K562 (cell line): ENCODE results near the gene SCARF2. TPM values are rescaled to one million over a fixed set of nuclear protein-coding genes. Genes with fewer than 3 reads are reported as not detected.

ENCODE experiments used
- ATAC-seq: fragments of 200-7000 bp; cut with Tn5 transposase; 3 replicates; pipeline ENCODE4 v1.9.1; 2020; ENCODE audit warnings: moderate library complexity
- BruUV-seq: library from RNA; stranded (reverse); fragments of 400-500 nt; replicated peaks from 2 replicates; lab custom pipeline; 2021; lab: Mats Ljungman, UMichigan
- CTCF ChIA-PET: fragments of 300-600 bp; formaldehyde crosslinking; extraction: SDS; loops from one replicate; lab custom pipeline; 2021; ENCODE audit warnings: low intra/inter-chr PET ratio; lab: Yijun Ruan, JAX
- POLR2A ChIA-PET: fragments of 300-600, 350-650 bp; sonication (Branson Sonifier 250); formaldehyde crosslinking; extraction: SDS; loops from one replicate; lab custom pipeline; 2021; ENCODE audit warnings: antibody characterized with exemption, inconsistent platforms; lab: Yijun Ruan, JAX
- DNase-seq, 4 experiments: peaks; one replicate each; pipeline versions ENCODE4 v3.0.0 to v3.0.0-alpha.2; 2011 to 2018; ENCODE audit warnings: low spot score in 3 of 4, mixed read lengths in 3 of 4; ENCODE audit errors: extremely low read depth in 1 of 4
- FAIRE-seq: peaks from 2 replicates; lab custom pipeline; 2011; peaks lifted over from hg19 to GRCh38; lab: Jason Lieb, UNC
- H2AFZ ChIP-seq: 2 replicates; pipeline ENCODE4 v1.6.0; 2011; ENCODE audit warnings: low read depth, low read length, control low read depth, inconsistent platforms
- H3K27ac ChIP-seq: fragments of 200-600 bp; 3 replicates; pipeline ENCODE4 v1.8.0; 2011; ENCODE audit warnings: low read depth, mild to moderate bottlenecking, control low read depth, inconsistent platforms, low read length, moderate library complexity, mixed read lengths; ENCODE audit errors: extremely low read depth
- H3K27me3 ChIP-seq, 2 experiments: fragments of 300-600 bp in 1 of 2; 2 replicates in 1 of 2; 3 replicates in 1 of 2; pipeline versions ENCODE4 v1.6.0 to v1.8.0; 2011; ENCODE audit warnings: inconsistent platforms in 2 of 2, low read length in 2 of 2, mild to moderate bottlenecking in 1 of 2, mixed read lengths in 1 of 2, moderate library complexity in 1 of 2; ENCODE audit not compliant: control insufficient read depth in 2 of 2, insufficient read depth in 2 of 2
- H3K36me3 ChIP-seq: fragments of 300-600 bp; 3 replicates; pipeline ENCODE4 v1.8.0; 2011; ENCODE audit warnings: mild to moderate bottlenecking, low read length, inconsistent platforms; ENCODE audit not compliant: control insufficient read depth, insufficient read depth
- H3K4me1 ChIP-seq, 2 experiments: fragments of 200-600 bp in 1 of 2; replicated peaks in 1 of 2; 2 replicates in 1 of 2; 3 replicates in 1 of 2; pipeline versions ENCODE4 v1.5.1 to v1.8.0; 2011; ENCODE audit warnings: inconsistent platforms in 2 of 2, low read length in 2 of 2, mild to moderate bottlenecking in 1 of 2, mixed read lengths in 1 of 2, moderate library complexity in 1 of 2; ENCODE audit not compliant: control insufficient read depth in 2 of 2, insufficient read depth in 2 of 2
- H3K4me2 ChIP-seq: 2 replicates; pipeline ENCODE4 v1.6.1; 2011; ENCODE audit warnings: low read length, control low read depth, inconsistent platforms, mixed read lengths; ENCODE audit not compliant: insufficient read depth
- H3K4me3 ChIP-seq: fragments of 200-600 bp; sonication (generic), shearing (Covaris generic); 2 replicates; pipeline ENCODE4 v1.5.1; 2016; ENCODE audit warnings: control low read depth, inconsistent platforms
- H3K79me2 ChIP-seq: fragments of 200-600 bp; 3 replicates; pipeline ENCODE4 v1.8.0; 2011; ENCODE audit warnings: low read length, inconsistent platforms; ENCODE audit not compliant: control insufficient read depth, insufficient read depth
- H3K9ac ChIP-seq, 2 experiments: 2 replicates each; pipeline versions ENCODE4 v1.6.0 to v1.6.1; 2011; ENCODE audit warnings: low read depth in 2 of 2, low read length in 2 of 2, control low read depth in 1 of 2, inconsistent platforms in 1 of 2, mild to moderate bottlenecking in 1 of 2, mixed read lengths in 1 of 2; ENCODE audit not compliant: insufficient read depth in 1 of 2
- H3K9me1 ChIP-seq: one replicate; pipeline ENCODE4 v1.6.0; 2011; ENCODE audit warnings: inconsistent platforms, mild to moderate bottlenecking, low read length, moderate library complexity; ENCODE audit not compliant: control insufficient read depth, insufficient read depth
- H3K9me3 ChIP-seq: replicated peaks from 2 replicates; pipeline ENCODE4 v1.5.1; 2011; ENCODE audit warnings: low read depth, low read length, inconsistent platforms; ENCODE audit not compliant: control insufficient read depth, insufficient read depth
- H4K20me1 ChIP-seq: replicated peaks from 2 replicates; pipeline ENCODE4 v1.6.1; 2011; ENCODE audit warnings: low read length, inconsistent platforms, mixed read lengths; ENCODE audit not compliant: control insufficient read depth, insufficient read depth
- CBX8 ChIP-seq: fragments of 200-600 bp; sonication (generic); IDR thresholded peaks from 2 replicates; pipeline ENCODE4 v1.6.1; 2012; ENCODE audit warnings: borderline replicate concordance, mixed run types, low read depth, mild to moderate bottlenecking, moderate library complexity, mixed read lengths, low read length, control low read depth, inconsistent platforms; ENCODE audit not compliant: poor library complexity, severe bottlenecking; ENCODE audit errors: extremely low read depth
- FOXP1 ChIP-seq: sonication (generic); formaldehyde crosslinking; IDR thresholded peaks from 2 replicates; pipeline ENCODE4 v1.8.0; 2022; ENCODE audit warnings: mild to moderate bottlenecking, missing genetic modification reagents
- HNRNPUL1 ChIP-seq: fragments of 200-400 bp; formaldehyde crosslinking; IDR thresholded peaks from 2 replicates; pipeline ENCODE4 v1.6.1; 2017; ENCODE audit warnings: low read length
- MXI1 ChIP-seq: IDR thresholded peaks from 2 replicates; pipeline ENCODE4 v1.6.1; 2011; ENCODE audit warnings: low read depth, mild to moderate bottlenecking, improper control_type of control experiment, low read length
- PHF20 ChIP-seq: fragments of 450-650 bp; IDR thresholded peaks from 2 replicates; pipeline ENCODE4 v1.6.1; 2018; ENCODE audit not compliant: partially characterized antibody
- RFX7 ChIP-seq: fragments of 250-450 bp; sonication (Bioruptor Pico); IDR thresholded peaks from 2 replicates; pipeline ENCODE4 v1.5.1; 2021; ENCODE audit warnings: mild to moderate bottlenecking
- ZC3H4 ChIP-seq: sonication (generic); formaldehyde crosslinking; IDR thresholded peaks from 2 replicates; pipeline ENCODE4 v1.9.0; 2021; ENCODE audit warnings: missing genetic modification reagents, borderline replicate concordance
- ZNF507 ChIP-seq: conservative IDR thresholded peaks from 2 replicates; pipeline ENCODE4 v1.6.1; 2017; ENCODE audit warnings: missing genetic modification characterization, missing compliant biosample characterization
- WGBS: fragments of 100-300 bp; shearing (Covaris generic); methylation state at CpG from one replicate; pipeline ENCODE4 v1.1.6; 2016; ENCODE audit warnings: low coverage, mixed read lengths; ENCODE audit not compliant: insufficient coverage; ENCODE audit errors: missing lambda C conversion rate; 5-methylcytosine and 5-hydroxymethylcytosine counted together
- in situ Hi-C: fragments of 300-500 bp; cut with MboI; formaldehyde crosslinking; loops from 4 replicates; pipeline ENCODE4 v1.15.0; 2018; ENCODE audit warnings: inconsistent platforms, mixed read lengths
- intact Hi-C: fragments of 100-400 bp; cut with micrococcal nuclease; formaldehyde crosslinking; loops from 2 replicates; pipeline ENCODE4 v1.14.2; 2022
- polyA plus RNA-seq, 8 experiments: library from polyadenylated mRNA; depleted of rRNA in 4 of 8; stranded (reverse) in 5 of 8; unstranded in 3 of 8; fragments of >200 nt; fragmentation: Nextera tagmentation in 2 of 8; fragmentation: Illumina TruSeq in 1 of 8; extraction: Ambion mirVana in 2 of 8; extraction: Trizol in 1 of 8; gene quantifications; 2 replicates each; pipeline versions ENCODE4 v1.2.1 to v1.2.3, GENCODE V29; 2011 to 2014; ENCODE audit warnings: inconsistent platforms in 1 of 8, missing spikeins in 1 of 8
- total RNA-seq, 7 experiments: library from RNA; depleted of rRNA in 6 of 7; stranded (reverse); fragments of >200 nt in 6 of 7; fragmentation: Illumina TruSeq in 2 of 7; extraction: Trizol in 2 of 7; gene quantifications; 2 replicates each; pipeline versions ENCODE4 v1.2.1 to v1.2.3, GENCODE V29; 2011 to 2021; ENCODE audit warnings: low replicate concordance in 1 of 7

Gene SCARF2
- total and polyA plus RNA-seq, 9 of the 15 experiments (the other 6 are each of a cell fraction or from before 2014, with no cell fraction given) = 0.06 to 0.32 (median 0.21) TPM; not detected in 5

GRCh38 chr22:20450551-20450906 lies 12.9 kb upstream of the SCARF2 start:
- Histone ChIP-seq H3K4me3 (no peak overlapping the region), H3K9me3 (no peaks in the 10 kb centered on the region), H4K20me1 (peaks cover 3% of the 10 kb centered on the region; the same call in 1 of the 2 replicates), H3K9me1 (no peaks in the 10 kb centered on the region), H3K36me3 (no peaks in the 10 kb centered on the region), H3K27me3 (peaks cover 26 to 41% of the 10 kb centered on the region in 2 experiments; a peak in 4 of 5 replicates), H3K4me2 (no peak overlapping the region)
- DNase-seq = no peak
- ChIA-PET CTCF (no interaction called here), POLR2A (interaction anchor here (6.8 kb wide), 1 partner anchor 16 kb away, joined by 46 read pairs; no protein-coding TSS in a partner anchor)
- in situ Hi-C loops = no loop called here
- 2% methylated on average over 1 of the region's 1 CpG for WGBS
- TF ChIP-seq ZC3H4 (CRISPR knock-in tag) (0 out of 2 replicates have a peak, but pooled peaks have one; percentile 52), HNRNPUL1 (no peak), MXI1 (no peak), CBX8 (no peak), RFX7 (0 out of 2 replicates have a peak, but pooled peaks have one; percentile 24), ZNF507 (tag) (no peak), PHF20 (no peak), FOXP1 (no peak)
- TF ChIP-seq, all 486 proteins: peak for 2
- intact Hi-C loops = no loop called here
- ATAC-seq (no peak), FAIRE-seq (no peak)
- BruUV-seq = no TSS peak
- Histone ChIP-seq H3K79me2 (no peaks in the 10 kb centered on the region), H2AFZ (no peak overlapping the region), H3K4me1 (peaks cover 0 to 6% of the 10 kb centered on the region in 2 experiments; a peak in 1 of 5 replicates), H3K27ac (no peak overlapping the region), H3K9ac (no peak overlapping the region)
